HepG2 (cell line): ENCODE measurements around the gene PLEKHA6. TPM values are rescaled to one million over a fixed set of nuclear protein-coding genes. Genes with fewer than 3 reads are reported as not detected.

Experiments
- CBX2 ChIP-seq, 2 experiments: fragments of 200-600 bp in 1 of 2; sonication (generic); formaldehyde crosslinking in 1 of 2; IDR thresholded peaks; 2 replicates each; pipeline versions ENCODE4 v1.7.0 to v1.8.1; 2018 to 2022; ENCODE audit warnings: low read depth in 2 of 2, low read length in 1 of 2, mild to moderate bottlenecking in 1 of 2, missing genetic modification reagents in 1 of 2
- CHD4 ChIP-seq: fragments of 200-600 bp; sonication (generic); IDR thresholded peaks from 2 replicates; pipeline ENCODE4 v1.7.0; 2017; ENCODE audit warnings: mild to moderate bottlenecking, low read length, borderline replicate concordance
- DR1 ChIP-seq: sonication (generic); formaldehyde crosslinking; IDR thresholded peaks from 2 replicates; pipeline ENCODE4 v1.8.0; 2021; ENCODE audit warnings: mild to moderate bottlenecking, missing genetic modification reagents, inconsistent platforms
- E2F2 ChIP-seq: sonication (generic); formaldehyde crosslinking; IDR thresholded peaks from 2 replicates; pipeline ENCODE4 v1.4.0; 2020; ENCODE audit warnings: missing genetic modification reagents, borderline replicate concordance
- FOXK1 ChIP-seq: sonication (generic); formaldehyde crosslinking; IDR thresholded peaks from 2 replicates; pipeline ENCODE4 v1.4.0; 2020; ENCODE audit warnings: low read depth, missing genetic modification reagents, borderline replicate concordance
- HNF4A ChIP-seq: sonication (generic); formaldehyde crosslinking; IDR thresholded peaks from 2 replicates; pipeline ENCODE4 v1.4.0; 2020; ENCODE audit warnings: missing genetic modification reagents
- MAFF ChIP-seq: IDR thresholded peaks from 2 replicates; pipeline ENCODE4 v1.6.1; 2011; ENCODE audit warnings: low read depth, low read length, improper control_type of control experiment
- NCOA2 ChIP-seq: sonication (generic); formaldehyde crosslinking; IDR thresholded peaks from 2 replicates; pipeline ENCODE4 v1.8.0; 2022; ENCODE audit warnings: inconsistent platforms
- NR3C1 ChIP-seq: sonication (generic); formaldehyde crosslinking; IDR thresholded peaks from 2 replicates; pipeline ENCODE4 v1.4.0; 2020; ENCODE audit warnings: missing genetic modification reagents
- PAWR ChIP-seq: sonication (generic); formaldehyde crosslinking; IDR thresholded peaks from 2 replicates; pipeline ENCODE4 v1.4.0; 2020; ENCODE audit warnings: missing genetic modification reagents, mild to moderate bottlenecking, borderline replicate concordance
- PCBP2 ChIP-seq: fragments of 200-400 bp; formaldehyde crosslinking; optimal IDR thresholded peaks from 2 replicates; pipeline ENCODE3; 2018; ENCODE audit warnings: low read length, low read depth; ENCODE audit not compliant: poor library complexity, severe bottlenecking
- POLR2AphosphoS5 ChIP-seq: IDR thresholded peaks from 2 replicates; pipeline ENCODE4 v1.6.1; 2012; ENCODE audit warnings: low read depth, low read length
- RARA ChIP-seq: IDR thresholded peaks from 2 replicates; pipeline ENCODE4 v1.6.1; 2016; ENCODE audit warnings: missing genetic modification reagents, missing compliant biosample characterization
- RORA ChIP-seq: sonication (generic); formaldehyde crosslinking; IDR thresholded peaks from 2 replicates; pipeline ENCODE4 v1.5.0; 2020; ENCODE audit warnings: mild to moderate bottlenecking, missing genetic modification reagents, moderate library complexity
- SP4 ChIP-seq: sonication (generic); formaldehyde crosslinking; IDR thresholded peaks from 2 replicates; pipeline ENCODE4 v1.8.1; 2023; ENCODE audit warnings: mild to moderate bottlenecking, missing genetic modification reagents
- ZNF12 ChIP-seq: sonication (generic); formaldehyde crosslinking; IDR thresholded peaks from 2 replicates; pipeline ENCODE4 v1.5.0; 2020; ENCODE audit warnings: missing genetic modification reagents
- ZNF143 ChIP-seq: sonication (generic); formaldehyde crosslinking; IDR thresholded peaks from 2 replicates; pipeline ENCODE4 v1.4.0; 2020; ENCODE audit warnings: missing genetic modification reagents
- ZNF264 ChIP-seq: sonication (generic); formaldehyde crosslinking; IDR thresholded peaks from 2 replicates; pipeline ENCODE4 v1.4.0; 2020; ENCODE audit warnings: missing genetic modification reagents
- ZNF546 ChIP-seq: sonication (generic); formaldehyde crosslinking; conservative IDR thresholded peaks from 2 replicates; pipeline ENCODE4 v1.8.1; 2023; ENCODE audit warnings: mild to moderate bottlenecking, missing genetic modification reagents
- ZNF691 ChIP-seq: sonication (generic); formaldehyde crosslinking; IDR thresholded peaks from 2 replicates; pipeline ENCODE4 v1.4.0; 2020; ENCODE audit warnings: missing genetic modification reagents, low read depth, mild to moderate bottlenecking, borderline replicate concordance
- polyA plus RNA-seq, 8 experiments: library from polyadenylated mRNA; depleted of rRNA in 3 of 8; stranded (reverse) in 7 of 8; unstranded in 1 of 8; fragments of >200 nt; fragmentation: Illumina TruSeq in 4 of 8; extraction: Trizol in 4 of 8; gene quantifications; 2 replicates each; pipeline versions ENCODE4 v1.2.1 to v1.2.3, GENCODE V29; 2011 to 2016; ENCODE audit warnings: low read depth in 4 of 8, missing spikeins in 1 of 8, mixed read lengths in 1 of 8; ENCODE audit not compliant: insufficient read depth in 1 of 8
- total RNA-seq, 5 experiments: library from RNA; depleted of rRNA; stranded (reverse); fragments of >200 nt; fragmentation: Illumina TruSeq; extraction: Trizol; gene quantifications; 2 replicates each; pipeline ENCODE4 v1.2.3, GENCODE V29; 2016; ENCODE audit warnings: low read depth in 1 of 5
- TF ChIP-seq, protein P1 (sequence below): sonication (generic); formaldehyde crosslinking; IDR thresholded peaks from 2 replicates; pipeline ENCODE4 v1.8.1; 2023; ENCODE audit warnings: mild to moderate bottlenecking, missing genetic modification reagents, borderline replicate concordance
- TF ChIP-seq, protein P2 (sequence below): sonication (generic); formaldehyde crosslinking; IDR thresholded peaks from 2 replicates; pipeline ENCODE4 v1.4.0; 2020; ENCODE audit warnings: missing genetic modification reagents
- TF ChIP-seq, protein P3 (sequence below): sonication (generic); formaldehyde crosslinking; IDR thresholded peaks from 2 replicates; pipeline ENCODE4 v1.4.0; 2020; ENCODE audit warnings: missing genetic modification reagents
- TF ChIP-seq, protein P4 (sequence below): sonication (generic); formaldehyde crosslinking; IDR thresholded peaks from 2 replicates; pipeline ENCODE4 v1.8.1; 2023; ENCODE audit warnings: mild to moderate bottlenecking, moderate library complexity, missing genetic modification reagents

The PLEKHA6 gene
- total and polyA plus RNA-seq, 2 of the 13 experiments (the other 11 are each of a cell fraction or from before 2014, with no cell fraction given) = 5.3 to 11.4 TPM

DNA sequence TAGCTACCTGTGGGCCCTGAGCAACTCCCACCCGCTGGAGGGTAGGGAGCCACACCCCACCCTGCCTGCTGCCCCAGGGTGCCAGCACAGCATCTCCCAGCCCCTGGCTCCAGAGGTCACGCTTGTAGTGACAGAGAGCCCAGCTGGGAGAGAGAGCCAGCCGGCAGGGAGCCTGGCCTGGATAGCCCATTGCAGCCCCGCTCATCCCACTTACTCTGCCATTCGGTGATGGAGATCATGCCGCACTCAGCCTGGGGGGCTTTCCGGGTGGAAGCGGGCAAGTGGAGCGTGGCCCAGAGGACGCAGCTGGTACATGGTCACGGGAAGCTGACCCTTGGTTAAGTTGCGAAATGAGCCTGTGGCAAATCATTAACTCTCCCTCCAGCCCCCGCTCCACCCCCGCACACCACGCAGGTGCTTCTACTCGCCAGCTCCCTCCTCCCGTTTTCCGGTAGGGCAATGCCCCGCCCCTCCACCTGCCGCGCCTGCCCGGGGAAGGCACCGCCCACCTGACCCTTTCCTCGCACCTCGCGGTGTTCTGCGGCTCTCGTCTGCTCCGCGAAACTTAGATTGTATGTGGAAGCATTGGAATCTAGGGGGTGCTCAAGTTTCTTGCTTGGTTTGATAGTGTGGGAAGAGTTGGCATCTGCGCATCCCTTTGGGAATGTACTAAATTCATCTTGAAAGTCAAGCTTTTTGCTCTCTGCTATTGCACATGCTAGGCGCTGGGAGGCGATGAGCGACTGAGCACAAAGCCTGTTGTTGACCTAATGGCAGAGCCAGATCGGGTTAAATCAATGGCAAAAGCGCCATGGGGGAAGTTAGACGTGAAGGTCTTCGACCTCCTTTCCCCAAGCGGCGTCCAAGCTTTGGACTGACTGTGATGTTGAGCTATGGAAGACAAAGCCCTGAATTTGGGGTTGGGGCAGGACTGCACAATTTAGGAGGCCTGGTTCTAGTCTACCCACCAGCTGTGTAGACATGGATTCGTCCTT lies 145.8 kb downstream of the PLEKHA6 start, which contains the start of gene GOLT1A (continued):
- peak; percentile 21; the same call in 1 of the 2 replicates for TF ChIP-seq ZNF691
- TF ChIP-seq NCOA2 (CRISPR knock-in tag) = peak; percentile 70; the same call in 1 of the 2 replicates
- TF ChIP-seq ZNF12 (CRISPR knock-in tag) = no peak; the same call in 1 of the 2 replicates
- TF ChIP-seq, protein P1, sequence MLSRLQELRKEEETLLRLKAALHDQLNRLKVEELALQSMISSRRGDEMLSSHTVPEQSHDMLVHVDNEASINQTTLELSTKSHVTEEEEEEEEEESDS = 0 out of 2 replicates have a peak, but pooled peaks have one; percentile 28
- TF ChIP-seq, protein P2, sequence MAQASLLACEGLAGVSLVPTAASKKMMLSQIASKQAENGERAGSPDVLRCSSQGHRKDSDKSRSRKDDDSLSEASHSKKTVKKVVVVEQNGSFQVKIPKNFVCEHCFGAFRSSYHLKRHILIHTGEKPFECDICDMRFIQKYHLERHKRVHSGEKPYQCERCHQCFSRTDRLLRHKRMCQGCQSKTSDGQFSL (CRISPR knock-in tag) = no peak
- TF ChIP-seq ZNF546 (CRISPR knock-in tag) = no peak
- no peak for TF ChIP-seq MAFF
- no peak for TF ChIP-seq PAWR (CRISPR knock-in tag)
- no peak for TF ChIP-seq NR3C1 (CRISPR knock-in tag)
- no peak; the same call in 1 of the 2 replicates for TF ChIP-seq E2F2
- TF ChIP-seq POLR2AphosphoS5 = peak; percentile 79
- TF ChIP-seq CBX2 (IDR thresholded peaks at IDR 0.05; ENCODE audit: low read depth, low read length) = no peak
- TF ChIP-seq CBX2 (CRISPR knock-in tag; IDR thresholded peaks at IDR 0.05; ENCODE audit: low read depth) = 0 out of 2 replicates have a peak, but pooled peaks have one; percentile 70
- TF ChIP-seq RARA (CRISPR knock-in tag) = 0 out of 2 replicates have a peak, but pooled peaks have one; percentile 36
- TF ChIP-seq DR1 (CRISPR knock-in tag) = peak; percentile 70; the same call in 1 of the 2 replicates
- no peak for TF ChIP-seq RORA (CRISPR knock-in tag)
- peak; percentile 18; the same call in 1 of the 2 replicates for TF ChIP-seq ZNF143 (CRISPR knock-in tag)
- TF ChIP-seq, protein P3, sequence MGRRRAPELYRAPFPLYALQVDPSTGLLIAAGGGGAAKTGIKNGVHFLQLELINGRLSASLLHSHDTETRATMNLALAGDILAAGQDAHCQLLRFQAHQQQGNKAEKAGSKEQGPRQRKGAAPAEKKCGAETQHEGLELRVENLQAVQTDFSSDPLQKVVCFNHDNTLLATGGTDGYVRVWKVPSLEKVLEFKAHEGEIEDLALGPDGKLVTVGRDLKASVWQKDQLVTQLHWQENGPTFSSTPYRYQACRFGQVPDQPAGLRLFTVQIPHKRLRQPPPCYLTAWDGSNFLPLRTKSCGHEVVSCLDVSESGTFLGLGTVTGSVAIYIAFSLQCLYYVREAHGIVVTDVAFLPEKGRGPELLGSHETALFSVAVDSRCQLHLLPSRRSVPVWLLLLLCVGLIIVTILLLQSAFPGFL (CRISPR knock-in tag) = no peak
- TF ChIP-seq FOXK1 (CRISPR knock-in tag) = 0 out of 2 replicates have a peak, but pooled peaks have one; percentile 27
- peak; percentile 88 for TF ChIP-seq SP4 (CRISPR knock-in tag)
- peak; percentile 61 for TF ChIP-seq ZNF264
- TF ChIP-seq, protein P4, sequence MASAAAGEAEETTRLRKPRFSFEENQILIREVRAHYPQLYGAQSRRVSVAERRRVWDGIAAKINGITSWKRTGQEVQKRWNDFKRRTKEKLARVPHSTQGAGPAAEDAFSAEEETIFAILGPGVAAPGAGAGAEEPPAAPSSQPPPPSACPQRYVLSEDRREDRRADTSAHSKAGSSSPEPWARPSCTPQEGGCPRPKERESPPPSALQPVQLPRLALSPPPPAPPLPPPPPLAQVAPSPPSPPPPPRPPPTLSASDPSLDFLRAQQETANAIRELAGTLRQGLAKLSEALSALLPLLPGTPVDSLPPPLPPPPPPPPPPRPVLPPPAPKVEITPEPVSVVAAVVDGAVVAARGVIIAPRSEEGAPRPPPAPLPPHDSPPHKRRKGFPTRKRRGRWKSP = peak; percentile 91; the same call in 1 of the 2 replicates
- peak; percentile 60 for TF ChIP-seq HNF4A (CRISPR knock-in tag)
- peak; percentile 39; the same call in 1 of the 2 replicates for TF ChIP-seq CHD4
- TF ChIP-seq PCBP2 = no peak
